HG03378 (cell line): ENCODE results near the gene SHROOM3.

Source experiments
- ATAC-seq: cut with Tn5 transposase; IDR thresholded peaks from one replicate; pipeline ENCODE4 v1.9.1; 2021; ENCODE audit warnings: mild to moderate bottlenecking, moderate library complexity; ENCODE audit not compliant: unreplicated experiment

SHROOM3 gene

DNA sequence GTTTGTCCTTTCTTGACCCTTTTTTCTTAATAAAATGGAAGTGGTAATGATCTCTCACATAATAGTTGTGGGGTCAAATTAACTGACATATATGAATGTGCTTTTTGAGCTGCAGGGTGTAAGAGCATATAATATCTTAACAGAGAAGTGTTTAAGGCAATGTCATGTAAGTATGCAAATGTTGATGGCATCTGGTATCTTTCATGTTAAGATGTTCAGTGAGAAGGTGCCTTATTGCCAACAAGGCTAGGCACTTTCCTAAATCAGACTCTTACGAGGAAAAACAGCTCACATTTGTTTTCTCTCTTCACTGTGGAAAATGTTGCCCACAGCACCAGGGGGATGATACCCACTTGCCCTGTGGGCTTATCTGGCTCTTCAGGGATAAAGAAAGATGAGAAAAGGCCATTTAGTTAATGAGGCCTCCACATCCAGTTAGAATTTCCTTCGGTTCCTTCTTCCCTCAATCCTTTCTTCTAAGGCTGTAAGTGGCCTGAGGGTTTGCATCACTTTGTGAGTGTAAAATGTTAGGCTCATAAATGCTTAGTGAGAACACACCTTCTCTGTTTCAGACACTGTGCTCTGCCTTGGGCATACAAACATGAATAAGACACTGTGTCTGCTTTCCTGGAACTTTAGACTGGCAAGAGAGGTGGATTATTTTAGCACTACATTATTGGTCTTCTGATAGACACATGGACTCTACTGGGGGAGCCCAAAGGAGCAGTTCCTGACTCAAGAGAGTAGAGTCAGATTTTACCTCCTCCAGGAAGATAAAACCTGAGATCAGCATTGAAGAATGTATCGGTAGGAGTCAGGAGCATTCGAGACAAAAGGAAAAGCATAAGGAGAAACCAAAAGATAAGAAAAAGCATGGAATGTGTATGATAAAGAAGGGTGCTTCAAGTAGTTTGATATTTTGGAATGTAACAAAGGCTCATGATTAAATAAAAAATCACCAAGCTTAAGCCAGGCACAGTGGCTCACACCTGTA, 327.4 kb downstream of the SHROOM3 start:
- no peak for ATAC-seq

GRCh38 chr4:76764251-76764650, 329.2 kb downstream of the SHROOM3 start:
- ATAC-seq = no peak

GRCh38 chr4:76765473-76766183, 330.6 kb downstream of the SHROOM3 start:
- ATAC-seq = no peak

DNA sequence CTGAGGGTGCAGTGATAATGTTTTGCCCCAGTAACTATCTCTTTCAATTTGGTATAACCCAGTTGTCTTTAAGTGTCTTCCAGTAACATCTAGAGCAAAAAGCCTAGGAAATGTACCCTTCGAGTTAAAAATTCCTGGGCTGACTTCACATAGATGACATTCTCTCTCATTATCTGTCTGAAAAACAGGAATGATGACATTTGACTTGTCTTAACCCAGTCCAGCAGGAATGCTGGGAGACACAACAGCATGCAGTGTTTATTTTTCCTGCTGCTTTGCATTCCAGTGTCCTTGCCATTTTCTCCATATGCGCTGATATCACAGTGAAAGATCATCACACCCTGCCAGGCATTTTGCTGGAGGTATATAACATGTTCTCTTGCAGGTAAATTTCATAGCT, 333.0 kb downstream of the SHROOM3 start:
- ATAC-seq = no peak

DNA sequence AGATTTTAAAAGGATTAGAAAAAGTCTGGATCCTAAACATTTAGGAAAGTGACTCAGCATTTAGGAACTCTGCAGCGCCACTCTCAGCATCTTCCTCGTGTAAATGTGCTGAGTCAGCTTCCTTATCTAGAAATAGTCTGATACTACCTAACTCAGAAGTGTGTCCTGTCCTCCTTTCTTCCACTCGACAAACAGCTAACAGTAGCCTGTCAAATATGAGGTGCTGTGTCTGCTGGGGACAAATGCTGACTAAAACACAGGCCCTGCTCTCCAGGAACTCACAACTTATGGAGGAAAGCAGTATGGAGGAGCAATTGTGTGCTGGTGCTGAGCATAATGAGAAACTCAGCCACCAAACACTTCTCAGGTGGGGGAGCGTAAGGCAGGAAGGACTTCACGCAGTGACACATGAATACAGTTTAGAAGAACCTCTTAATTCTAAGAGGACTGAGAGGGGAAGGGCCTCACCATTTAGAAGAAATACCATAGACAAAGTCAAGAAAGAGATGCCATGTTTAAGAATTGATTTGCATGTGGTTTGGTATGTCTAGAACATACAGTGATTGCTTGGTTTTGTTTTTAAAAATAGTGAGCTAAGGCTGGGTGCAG, 337.6 kb downstream of the SHROOM3 start:
- ATAC-seq = no peak

- ATAC-seq = no peak
Measured at GRCh38 chr4:76773766-76774165, 338.7 kb downstream of the SHROOM3 start.

- no peak for ATAC-seq
Measured at GRCh38 chr4:76779740-76780459, 344.9 kb downstream of the SHROOM3 start.

DNA sequence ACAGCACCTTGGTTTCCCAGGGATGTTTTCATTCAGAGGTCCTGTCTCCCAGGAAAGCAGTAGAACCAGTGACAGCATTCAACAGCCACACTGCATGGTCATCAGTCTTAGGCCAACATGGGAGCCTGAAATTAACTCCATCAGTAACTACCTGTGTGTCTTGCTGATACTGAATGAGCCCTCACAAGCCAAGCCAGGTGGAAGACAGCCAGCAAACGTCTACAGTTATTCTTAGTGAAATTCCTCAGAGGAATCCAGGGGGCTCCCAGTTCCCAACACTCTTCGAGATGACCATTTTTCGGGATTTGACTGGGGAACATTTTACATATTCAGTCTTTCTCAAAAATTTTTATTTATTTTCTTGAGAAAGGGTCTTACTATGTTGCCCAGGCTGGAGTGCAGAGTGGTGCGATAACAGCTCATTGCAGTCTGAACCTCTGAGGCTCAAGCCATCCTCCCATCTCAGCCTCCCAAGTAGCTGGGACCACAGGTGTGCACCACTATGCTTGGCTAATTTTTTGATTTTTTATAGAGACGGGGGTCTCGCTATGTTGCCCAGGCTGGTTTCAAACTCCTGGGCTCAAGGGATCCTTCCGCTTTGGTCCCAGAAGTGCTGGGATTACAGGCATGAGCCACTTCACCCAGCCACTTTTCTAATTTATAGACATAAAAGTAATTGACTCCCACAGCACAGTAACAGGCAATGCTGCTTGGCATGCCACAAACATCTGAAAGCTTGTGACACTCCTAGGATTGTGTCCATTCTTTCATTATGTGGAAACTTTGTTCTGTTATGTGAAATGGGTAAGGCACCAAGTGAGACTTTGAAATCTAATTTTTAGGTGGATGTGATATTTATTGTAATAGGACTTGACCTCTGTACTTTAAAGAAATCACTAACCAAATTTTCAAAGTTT, 346.0 kb downstream of the SHROOM3 start:
- no peak for ATAC-seq

DNA sequence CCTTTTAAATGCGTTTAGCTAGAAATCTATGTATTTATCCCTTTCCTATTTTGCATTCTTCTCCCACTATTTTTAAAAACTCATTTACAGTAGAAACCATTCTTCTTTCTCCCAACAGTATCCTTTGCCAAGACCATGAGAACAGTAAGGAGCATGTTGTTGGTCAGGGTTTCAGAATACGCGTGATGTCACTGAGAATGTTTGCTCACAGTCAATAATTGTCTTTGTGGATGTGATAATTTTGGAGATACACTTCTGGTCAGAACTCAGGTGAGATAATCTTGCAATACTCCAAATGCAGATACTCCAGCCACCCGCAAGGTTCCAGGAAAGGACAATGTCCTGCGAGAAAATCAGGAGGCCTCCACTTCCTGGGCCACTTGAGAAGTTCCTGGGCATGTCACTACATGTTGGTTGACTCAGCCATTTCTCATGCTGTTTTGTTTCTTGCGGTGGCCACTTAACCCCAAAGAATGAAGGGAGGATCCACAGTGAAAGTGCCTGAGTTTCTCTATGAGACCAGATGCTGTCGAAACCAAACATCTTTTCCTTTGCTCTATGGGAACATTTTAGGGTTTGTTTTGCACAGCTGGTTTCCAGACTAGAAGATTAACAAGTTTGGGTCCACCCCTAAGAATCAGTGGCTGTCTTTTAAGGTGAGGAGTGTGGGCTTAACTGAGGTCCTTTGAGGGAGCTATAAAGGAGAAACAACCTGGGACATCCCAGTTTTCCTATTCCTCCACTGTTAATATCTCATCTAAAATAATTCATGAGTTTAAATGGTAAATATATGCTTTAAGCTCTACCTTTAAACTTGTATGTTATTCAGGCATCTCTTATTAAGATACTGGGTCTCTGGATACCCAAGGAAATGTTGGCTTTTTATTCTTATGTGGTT, 346.9 kb downstream of the SHROOM3 start:
- peak; percentile 65 for ATAC-seq

DNA sequence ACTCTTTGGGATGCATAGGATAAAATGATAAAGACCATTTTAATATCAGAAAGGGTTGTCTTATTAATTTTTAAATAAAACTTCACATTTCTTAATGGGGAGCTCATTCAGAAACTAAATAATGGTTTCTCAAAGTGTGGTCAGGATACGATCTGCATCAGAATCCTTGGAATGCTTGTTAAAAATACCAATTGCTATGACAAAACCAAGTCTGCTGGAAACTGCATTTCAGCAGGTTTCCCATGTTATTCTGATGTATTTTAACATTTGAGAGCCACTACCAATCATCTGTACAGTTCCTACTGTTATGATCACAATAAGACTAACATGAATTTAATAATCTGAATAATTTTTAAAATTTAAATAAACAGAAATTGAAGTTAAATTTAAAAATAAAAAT, 347.8 kb downstream of the SHROOM3 start:
- no peak for ATAC-seq

DNA sequence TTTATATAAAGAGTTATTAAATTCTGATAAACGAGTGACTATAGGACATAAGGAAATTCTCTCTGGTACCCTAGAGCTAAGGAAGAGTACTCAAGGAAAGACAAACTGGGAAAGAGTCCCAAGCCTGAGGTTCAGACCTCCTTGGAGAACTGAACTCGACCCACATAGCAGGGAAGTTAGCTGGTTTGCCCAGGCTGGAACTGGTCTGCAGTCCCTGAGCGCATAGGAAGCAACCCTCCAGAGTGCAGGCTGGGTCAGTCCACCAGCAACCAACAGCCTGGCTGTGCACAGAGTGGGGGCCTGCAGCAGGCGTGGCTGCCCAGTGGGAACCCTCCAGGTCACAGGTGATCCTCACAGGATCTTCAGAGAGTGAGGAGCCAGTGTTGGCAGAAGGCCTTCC, 348.8 kb downstream of the SHROOM3 start:
- no peak for ATAC-seq

- ATAC-seq = no peak
Measured at GRCh38 chr4:76784237-76784636, 349.2 kb downstream of the SHROOM3 start.

DNA sequence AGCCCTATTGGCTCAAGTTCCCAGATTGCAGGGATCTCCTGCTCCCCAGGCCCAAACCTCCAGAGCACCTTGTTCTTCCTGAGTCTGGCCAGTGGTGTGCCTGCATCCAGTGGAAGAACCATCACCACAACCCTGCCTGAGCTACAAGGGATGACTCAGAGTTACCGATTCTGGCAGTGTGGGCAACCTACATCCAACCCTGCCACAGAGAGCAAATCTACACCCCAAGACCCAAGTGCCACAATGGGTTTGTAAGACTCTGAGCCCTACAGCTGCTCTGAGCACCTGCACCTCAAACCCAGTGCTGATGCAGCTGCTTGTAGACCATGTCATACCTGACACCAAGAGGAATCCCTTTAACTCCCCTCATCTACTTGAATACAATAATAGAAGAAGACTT, 352.9 kb downstream of the SHROOM3 start:
- ATAC-seq = no peak

GRCh38 chr4:76790377-76790776, 355.3 kb downstream of the SHROOM3 start:
- no peak for ATAC-seq

GRCh38 chr4:76791479-76791878, 356.4 kb downstream of the SHROOM3 start:
- no peak for ATAC-seq

DNA sequence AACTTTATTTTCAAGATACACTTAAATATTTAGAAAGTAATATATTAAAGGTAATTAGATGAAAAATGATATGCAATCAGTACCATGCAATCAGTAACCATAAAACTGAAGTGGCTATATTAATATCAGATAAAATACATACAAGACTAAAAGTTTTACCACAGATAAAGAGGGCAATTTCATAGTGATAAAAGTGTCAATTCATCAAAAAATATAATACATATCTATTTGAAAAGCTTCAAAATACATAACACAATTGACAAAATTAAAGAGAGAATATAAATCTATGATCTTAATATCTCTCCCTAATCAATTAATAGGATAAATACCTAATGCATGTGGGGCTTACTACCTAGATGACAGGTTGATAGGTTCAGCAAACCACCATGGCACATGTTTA, 357.4 kb downstream of the SHROOM3 start:
- no peak for ATAC-seq

DNA sequence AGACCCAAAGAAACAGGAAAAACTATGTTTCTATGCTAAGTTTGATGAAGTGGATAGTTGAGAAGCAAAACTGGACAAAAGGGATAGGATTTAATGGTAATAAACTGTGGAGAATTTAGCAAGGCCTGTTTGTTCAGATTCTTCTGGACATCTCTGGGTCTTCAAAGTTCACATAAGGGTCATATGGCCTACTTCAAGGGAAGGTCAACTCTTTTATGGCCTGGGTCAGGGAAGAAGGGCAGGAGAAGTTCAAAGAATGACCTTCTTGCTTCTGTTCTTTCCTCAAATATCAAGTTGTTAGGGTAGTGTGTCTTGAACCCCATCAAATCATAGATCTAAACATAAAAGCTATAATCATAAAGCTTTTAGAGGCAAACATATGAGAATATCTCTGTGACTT, 360.2 kb downstream of the SHROOM3 start:
- ATAC-seq = no peak

DNA sequence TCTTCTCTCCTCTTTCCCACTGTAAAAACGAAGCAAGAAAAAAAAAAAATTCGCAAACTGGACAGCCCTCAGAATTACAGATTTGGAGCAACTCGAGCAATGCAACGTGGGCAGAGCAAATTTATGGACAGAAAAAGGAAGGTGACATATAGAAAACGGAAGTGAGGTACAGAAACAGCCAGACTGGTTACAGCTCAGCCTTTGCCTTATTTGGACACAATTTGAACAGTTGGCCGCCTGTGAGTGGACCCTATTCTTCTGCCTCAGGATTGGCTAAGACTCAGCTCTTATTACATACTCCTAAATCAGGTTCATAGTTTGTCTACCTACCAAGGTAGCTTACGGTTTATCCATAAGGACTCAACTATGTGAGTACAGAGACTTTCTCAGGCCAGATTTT, 364.1 kb downstream of the SHROOM3 start:
- no peak for ATAC-seq

DNA sequence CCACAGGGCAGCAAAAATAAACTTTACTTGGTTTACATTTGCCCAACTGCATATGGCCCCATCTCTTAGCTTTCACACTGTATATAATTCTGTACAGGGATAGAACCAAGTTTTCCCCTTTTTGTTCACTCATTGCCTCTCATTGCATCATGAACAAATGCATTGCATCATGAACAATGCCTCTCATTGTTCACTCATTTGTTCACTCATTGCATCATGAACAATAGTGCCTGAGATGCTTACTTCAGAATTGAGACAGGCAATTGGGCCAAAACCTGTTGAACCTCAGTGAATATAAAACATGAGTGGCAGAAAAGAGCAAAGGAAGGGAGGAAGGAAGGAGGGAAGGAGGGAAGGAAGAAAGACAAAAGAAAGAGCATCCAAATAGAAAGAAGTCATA, 364.7 kb downstream of the SHROOM3 start:
- ATAC-seq = no peak
